DND-41 (cell line): Measurements from ENCODE around the gene ANKFN1.

Experiments used
- EZH2 ChIP-seq: IDR thresholded peaks from 3 replicates; pipeline ENCODE4 v1.6.1; 2012; ENCODE audit warnings: borderline replicate concordance, low read depth, mild to moderate bottlenecking, moderate library complexity, low read length, inconsistent platforms; ENCODE audit not compliant: severe bottlenecking
- TF ChIP-seq, protein P1 (sequence below): IDR thresholded peaks from 2 replicates; pipeline ENCODE4 v1.5.1; 2012; ENCODE audit warnings: borderline replicate concordance, low read length, moderate library complexity, mild to moderate bottlenecking; ENCODE audit not compliant: poor library complexity, severe bottlenecking; ENCODE audit errors: extremely low read depth

DNA sequence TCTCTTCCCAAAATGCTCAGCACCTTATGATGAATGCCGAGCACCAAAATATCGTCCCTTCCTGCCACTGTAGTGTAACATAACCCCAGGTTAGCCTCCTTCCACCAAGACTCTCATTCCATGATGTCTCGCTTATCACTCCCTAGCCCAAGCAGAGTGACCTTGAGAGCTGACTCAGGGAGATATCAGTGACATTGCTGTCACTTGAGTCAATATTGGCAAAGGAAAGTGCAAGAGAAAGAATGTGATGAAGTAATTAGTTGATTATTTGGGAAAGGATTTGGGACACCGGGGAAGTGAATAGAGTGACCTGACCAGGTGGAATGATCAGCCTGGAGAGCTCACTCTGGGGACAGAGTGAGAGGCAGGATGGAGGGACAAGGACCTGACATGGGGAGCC lies 2.6 kb upstream of the ANKFN1 start:
- TF ChIP-seq, protein P1, sequence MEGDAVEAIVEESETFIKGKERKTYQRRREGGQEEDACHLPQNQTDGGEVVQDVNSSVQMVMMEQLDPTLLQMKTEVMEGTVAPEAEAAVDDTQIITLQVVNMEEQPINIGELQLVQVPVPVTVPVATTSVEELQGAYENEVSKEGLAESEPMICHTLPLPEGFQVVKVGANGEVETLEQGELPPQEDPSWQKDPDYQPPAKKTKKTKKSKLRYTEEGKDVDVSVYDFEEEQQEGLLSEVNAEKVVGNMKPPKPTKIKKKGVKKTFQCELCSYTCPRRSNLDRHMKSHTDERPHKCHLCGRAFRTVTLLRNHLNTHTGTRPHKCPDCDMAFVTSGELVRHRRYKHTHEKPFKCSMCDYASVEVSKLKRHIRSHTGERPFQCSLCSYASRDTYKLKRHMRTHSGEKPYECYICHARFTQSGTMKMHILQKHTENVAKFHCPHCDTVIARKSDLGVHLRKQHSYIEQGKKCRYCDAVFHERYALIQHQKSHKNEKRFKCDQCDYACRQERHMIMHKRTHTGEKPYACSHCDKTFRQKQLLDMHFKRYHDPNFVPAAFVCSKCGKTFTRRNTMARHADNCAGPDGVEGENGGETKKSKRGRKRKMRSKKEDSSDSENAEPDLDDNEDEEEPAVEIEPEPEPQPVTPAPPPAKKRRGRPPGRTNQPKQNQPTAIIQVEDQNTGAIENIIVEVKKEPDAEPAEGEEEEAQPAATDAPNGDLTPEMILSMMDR: no peak
- TF ChIP-seq EZH2: no peak
